ENCODE results near the gene RCVRN. TPM values are rescaled to one million over a fixed set of nuclear protein-coding genes. Genes with fewer than 3 reads are reported as not detected.
"Not testable (repeated sequence)": the region's sequence is repeated elsewhere in the genome, so short reads cannot be mapped to it uniquely, and the experiment has no call there.

RCVRN gene
- total RNA-seq, 1 donor from 2014 or later: not detected

- H3K4me3 ChIP-seq (ENCODE audit: low read length in 3 of 3): no peak overlapping the region
- no peak overlapping the region for H3K9ac ChIP-seq (ENCODE audit: low read depth in 1 of 3, low read length in 3 of 3)
- peaks cover 0 to 7% (median 0%) of the 10 kb centered on the region in 3 donors for H3K36me3 ChIP-seq (ENCODE audit: control insufficient read depth in 3 of 3, insufficient read depth in 3 of 3, low read length in 3 of 3)
- H3K27me3 ChIP-seq (ENCODE audit: control insufficient read depth in 3 of 3, insufficient read depth in 3 of 3, low read length in 3 of 3): peaks cover 4 to 14% (median 10%) of the 10 kb centered on the region in 3 donors
- H3K4me1 ChIP-seq (ENCODE audit: control insufficient read depth in 3 of 3, insufficient read depth in 3 of 3, low read length in 3 of 3): peaks cover 0 to 7% (median 4%) of the 10 kb centered on the region in 3 donors
- H3K27ac ChIP-seq (ENCODE audit: low read depth, low read length): no peak overlapping the region
- H3K9me3 ChIP-seq (ENCODE audit: control insufficient read depth in 3 of 3, low read length in 3 of 3): no peaks in the 10 kb centered on the region
Measured at GRCh38 chr17:9926150-9926804, 21.2 kb upstream of the RCVRN start.

- Histone ChIP-seq H3K4me3 (ENCODE audit: low read length in 3 of 3) (no peak overlapping the region), H3K9me3 (ENCODE audit: control insufficient read depth in 3 of 3, low read length in 3 of 3) (no peaks in the 10 kb centered on the region), H3K4me1 (ENCODE audit: control insufficient read depth in 3 of 3, insufficient read depth in 3 of 3, low read length in 3 of 3) (peaks cover 0 to 7% (median 4%) of the 10 kb centered on the region in 3 donors), H3K36me3 (ENCODE audit: control insufficient read depth in 3 of 3, insufficient read depth in 3 of 3, low read length in 3 of 3) (peaks cover 0 to 9% (median 0%) of the 10 kb centered on the region in 3 donors), H3K9ac (ENCODE audit: low read depth in 1 of 3, low read length in 3 of 3) (no peak overlapping the region), H3K27ac (ENCODE audit: low read depth, low read length) (no peak overlapping the region), H3K27me3 (ENCODE audit: control insufficient read depth in 3 of 3, insufficient read depth in 3 of 3, low read length in 3 of 3) (peaks cover 0 to 13% (median 5%) of the 10 kb centered on the region in 3 donors)
Measured at GRCh38 chr17:9925457-9925856, 20.4 kb upstream of the RCVRN start.

GRCh38 chr17:9924735-9925191 lies 19.7 kb upstream of the RCVRN start:
- peak overlapping the region in 2 of 3 donors; percentile 9 to 54 for H3K9ac ChIP-seq (ENCODE audit: low read depth in 1 of 3, low read length in 3 of 3)
- H3K36me3 ChIP-seq (ENCODE audit: control insufficient read depth in 3 of 3, insufficient read depth in 3 of 3, low read length in 3 of 3): peaks cover 0 to 9% (median 0%) of the 10 kb centered on the region in 3 donors
- H3K4me1 ChIP-seq (ENCODE audit: control insufficient read depth in 3 of 3, insufficient read depth in 3 of 3, low read length in 3 of 3): peaks cover 0 to 7% (median 4%) of the 10 kb centered on the region in 3 donors
- no peak overlapping the region for H3K27ac ChIP-seq (ENCODE audit: low read depth, low read length)
- no peak overlapping the region for H3K4me3 ChIP-seq (ENCODE audit: low read length in 3 of 3)
- no peaks in the 10 kb centered on the region for H3K9me3 ChIP-seq (ENCODE audit: control insufficient read depth in 3 of 3, low read length in 3 of 3)
- H3K27me3 ChIP-seq (ENCODE audit: control insufficient read depth in 3 of 3, insufficient read depth in 3 of 3, low read length in 3 of 3): peaks cover 0 to 8% (median 5%) of the 10 kb centered on the region in 3 donors

GRCh38 chr17:9922012-9922848 lies 17.2 kb upstream of the RCVRN start:
- peaks cover 0 to 11% (median 0%) of the 10 kb centered on the region in 3 donors for H3K36me3 ChIP-seq (ENCODE audit: control insufficient read depth in 3 of 3, insufficient read depth in 3 of 3, low read length in 3 of 3)

GRCh38 chr17:9921216-9921615 lies 16.1 kb upstream of the RCVRN start:
- H3K9me3 ChIP-seq (ENCODE audit: control insufficient read depth in 3 of 3, low read length in 3 of 3); H3K9ac ChIP-seq (ENCODE audit: low read depth in 1 of 3, low read length in 3 of 3); H3K4me1 ChIP-seq (ENCODE audit: control insufficient read depth in 3 of 3, insufficient read depth in 3 of 3, low read length in 3 of 3); H3K27ac ChIP-seq (ENCODE audit: low read depth, low read length); H3K4me3 ChIP-seq (ENCODE audit: low read length in 3 of 3); H3K27me3 ChIP-seq (ENCODE audit: control insufficient read depth in 3 of 3, insufficient read depth in 3 of 3, low read length in 3 of 3): not testable (repeated sequence)
- peaks cover 0 to 12% (median 0%) of the 10 kb centered on the region in 3 donors for H3K36me3 ChIP-seq (ENCODE audit: control insufficient read depth in 3 of 3, insufficient read depth in 3 of 3, low read length in 3 of 3)

More at GRCh38 chr17:9922012-9922848, 17.2 kb upstream of the RCVRN start:
- Histone ChIP-seq H3K4me1 (ENCODE audit: control insufficient read depth in 3 of 3, insufficient read depth in 3 of 3, low read length in 3 of 3) (peaks cover 0 to 4% (median 0%) of the 10 kb centered on the region in 3 donors), H3K9ac (ENCODE audit: low read depth in 1 of 3, low read length in 3 of 3) (no peak overlapping the region), H3K4me3 (ENCODE audit: low read length in 3 of 3) (no peak overlapping the region), H3K27me3 (ENCODE audit: control insufficient read depth in 3 of 3, insufficient read depth in 3 of 3, low read length in 3 of 3) (peaks cover 0 to 5% (median 0%) of the 10 kb centered on the region in 3 donors), H3K9me3 (ENCODE audit: control insufficient read depth in 3 of 3, low read length in 3 of 3) (no peaks in the 10 kb centered on the region), H3K27ac (ENCODE audit: low read depth, low read length) (no peak overlapping the region)

- H3K27ac ChIP-seq (ENCODE audit: low read depth, low read length): no peak overlapping the region
- H3K4me3 ChIP-seq (ENCODE audit: low read length in 3 of 3): no peak overlapping the region
- H3K9ac ChIP-seq (ENCODE audit: low read depth in 1 of 3, low read length in 3 of 3): no peak overlapping the region
- H3K9me3 ChIP-seq (ENCODE audit: control insufficient read depth in 3 of 3, low read length in 3 of 3): no peaks in the 10 kb centered on the region
- H3K27me3 ChIP-seq (ENCODE audit: control insufficient read depth in 3 of 3, insufficient read depth in 3 of 3, low read length in 3 of 3): no peaks in the 10 kb centered on the region
- no peaks in the 10 kb centered on the region for H3K4me1 ChIP-seq (ENCODE audit: control insufficient read depth in 3 of 3, insufficient read depth in 3 of 3, low read length in 3 of 3)
- peaks cover 0 to 10% (median 0%) of the 10 kb centered on the region in 3 donors for H3K36me3 ChIP-seq (ENCODE audit: control insufficient read depth in 3 of 3, insufficient read depth in 3 of 3, low read length in 3 of 3)
Measured at GRCh38 chr17:9918804-9919352, 13.8 kb upstream of the RCVRN start.

GRCh38 chr17:9918352-9918751 lies 13.3 kb upstream of the RCVRN start:
- no peak overlapping the region for H3K4me3 ChIP-seq (ENCODE audit: low read length in 3 of 3)
- no peaks in the 10 kb centered on the region for H3K4me1 ChIP-seq (ENCODE audit: control insufficient read depth in 3 of 3, insufficient read depth in 3 of 3, low read length in 3 of 3)
- no peaks in the 10 kb centered on the region for H3K27me3 ChIP-seq (ENCODE audit: control insufficient read depth in 3 of 3, insufficient read depth in 3 of 3, low read length in 3 of 3)
- no peak overlapping the region for H3K27ac ChIP-seq (ENCODE audit: low read depth, low read length)
- no peaks in the 10 kb centered on the region for H3K9me3 ChIP-seq (ENCODE audit: control insufficient read depth in 3 of 3, low read length in 3 of 3)
- no peak overlapping the region for H3K9ac ChIP-seq (ENCODE audit: low read depth in 1 of 3, low read length in 3 of 3)
- peaks cover 0 to 10% (median 0%) of the 10 kb centered on the region in 3 donors for H3K36me3 ChIP-seq (ENCODE audit: control insufficient read depth in 3 of 3, insufficient read depth in 3 of 3, low read length in 3 of 3)

- Histone ChIP-seq H3K36me3 (ENCODE audit: control insufficient read depth in 3 of 3, insufficient read depth in 3 of 3, low read length in 3 of 3) (peaks cover 0 to 10% (median 0%) of the 10 kb centered on the region in 3 donors), H3K27ac (ENCODE audit: low read depth, low read length) (no peak overlapping the region), H3K9ac (ENCODE audit: low read depth in 1 of 3, low read length in 3 of 3) (no peak overlapping the region), H3K27me3 (ENCODE audit: control insufficient read depth in 3 of 3, insufficient read depth in 3 of 3, low read length in 3 of 3) (no peaks in the 10 kb centered on the region), H3K9me3 (ENCODE audit: control insufficient read depth in 3 of 3, low read length in 3 of 3) (no peaks in the 10 kb centered on the region), H3K4me3 (ENCODE audit: low read length in 3 of 3) (no peak overlapping the region), H3K4me1 (ENCODE audit: control insufficient read depth in 3 of 3, insufficient read depth in 3 of 3, low read length in 3 of 3) (no peaks in the 10 kb centered on the region)
Measured at GRCh38 chr17:9917801-9918200, 12.7 kb upstream of the RCVRN start.

- Histone ChIP-seq H3K9me3 (ENCODE audit: control insufficient read depth in 3 of 3, low read length in 3 of 3) (no peaks in the 10 kb centered on the region), H3K4me1 (ENCODE audit: control insufficient read depth in 3 of 3, insufficient read depth in 3 of 3, low read length in 3 of 3) (no peaks in the 10 kb centered on the region), H3K27ac (ENCODE audit: low read depth, low read length) (no peak overlapping the region), H3K9ac (ENCODE audit: low read depth in 1 of 3, low read length in 3 of 3) (no peak overlapping the region), H3K36me3 (ENCODE audit: control insufficient read depth in 3 of 3, insufficient read depth in 3 of 3, low read length in 3 of 3) (peaks cover 0 to 10% (median 0%) of the 10 kb centered on the region in 3 donors), H3K27me3 (ENCODE audit: control insufficient read depth in 3 of 3, insufficient read depth in 3 of 3, low read length in 3 of 3) (no peaks in the 10 kb centered on the region), H3K4me3 (ENCODE audit: low read length in 3 of 3) (no peak overlapping the region)
Measured at GRCh38 chr17:9917131-9917530, 12.1 kb upstream of the RCVRN start.

Measured in skeletal muscle tissue (tissue), 4 donors.